Prostate gland (tissue), 2 donors: Measurements from ENCODE around the gene C6orf89. TPM values are rescaled to one million over a fixed set of nuclear protein-coding genes. Genes with fewer than 3 reads are reported as not detected.
A peak's percentile ranks its signal among the peaks of the same experiment; 100 is the strongest.

Experiments
- DNase-seq: peaks from one replicate; pipeline ENCODE4 v3.0.0-alpha.2; 2019; ENCODE audit warnings: low spot score
- H3K27ac ChIP-seq, 2 donors: fragments of 200-600 bp; sonication (generic); 2 replicates each; pipeline ENCODE4 v1.5.1; 2017 to 2019
- H3K27me3 ChIP-seq: fragments of 200-600 bp; sonication (generic); replicated peaks from 2 replicates; pipeline ENCODE4 v1.5.1; 2019; ENCODE audit not compliant: insufficient read depth
- H3K36me3 ChIP-seq, 2 donors: fragments of 200-600 bp; sonication (generic); 1 replicate in 1 of 2; 2 replicates in 1 of 2; pipeline versions ENCODE4 v1.5.1 to v1.8.1; 2017 to 2019
- H3K4me1 ChIP-seq: fragments of 200-600 bp; sonication (generic); replicated peaks from 2 replicates; pipeline ENCODE4 v1.5.1; 2019
- H3K4me3 ChIP-seq, 2 donors: fragments of 200-600 bp; sonication (generic); 2 replicates each; pipeline ENCODE4 v1.5.1; 2017 to 2019
- H3K9me3 ChIP-seq: fragments of 200-600 bp; sonication (generic); 2 replicates; pipeline ENCODE4 v1.5.1; 2017
- CTCF ChIP-seq, 4 experiments: fragments of 200-600 bp in 2 of 4; fragments of 450-650 bp in 2 of 4; sonication (generic) in 2 of 4; IDR thresholded peaks; 1 replicate in 3 of 4; 2 replicates in 1 of 4; pipeline ENCODE4 v1.5.1; 2016 to 2019; ENCODE audit warnings: antibody characterized with exemption in 4 of 4, mild to moderate bottlenecking in 2 of 4, moderate library complexity in 2 of 4
- POLR2A ChIP-seq: fragments of 450-650 bp; IDR thresholded peaks from one replicate; pipeline ENCODE4 v1.6.1; 2016; ENCODE audit warnings: antibody characterized with exemption, mild to moderate bottlenecking
- POLR2AphosphoS5 ChIP-seq: sonication (generic); formaldehyde crosslinking; IDR thresholded peaks from one replicate; pipeline ENCODE4 v1.6.1; 2017; ENCODE audit warnings: antibody characterized with exemption
- WGBS: methylation state at CpG from one replicate; pipeline ENCODE4 v1.1.5; 2018; 5-methylcytosine and 5-hydroxymethylcytosine counted together
- intact Hi-C: fragments of 100-400 bp; cut with DNase I; formaldehyde crosslinking; loops from one replicate; pipeline ENCODE4 v1.14.2; 2022
- total RNA-seq, 2 donors: library from RNA; depleted of rRNA; stranded (reverse); fragments of >200 nt; gene quantifications; one replicate each; pipeline ENCODE4 v1.1.0, GENCODE V29; 2016

Gene C6orf89
- total RNA-seq, 2 donors from 2014 or later, result 54.9 to 96.9 TPM

GRCh38 chr6:36838896-36839748 lies 46.6 kb upstream of the C6orf89 start, which contains the start of gene CPNE5:
CPNE5 (minus strand) TSS chr6:36839444; CDS start chr6:36839377, 67 bp downstream.
- Histone ChIP-seq H3K9me3 (no peaks in the 10 kb centered on the region), H3K36me3 (no peaks in the 10 kb centered on the region), H3K27ac (peak within 1 kb of the TSS in 1 of 2 donors; percentile 36), H3K4me1 (peaks cover 9% of the 10 kb centered on the region), H3K27me3 (no peaks in the 10 kb centered on the region), H3K4me3 (peak within 1 kb of the TSS; percentile 26 to 44)
- intact Hi-C loops, result no loop called here
- no peak for DNase-seq
- no peak for TF ChIP-seq POLR2A
- TF ChIP-seq CTCF (IDR thresholded peaks at IDR 0.05), result no peak
- no peak for TF ChIP-seq POLR2AphosphoS5
- WGBS, result 13% methylated on average over 49 of the region's 57 CpGs

DNA sequence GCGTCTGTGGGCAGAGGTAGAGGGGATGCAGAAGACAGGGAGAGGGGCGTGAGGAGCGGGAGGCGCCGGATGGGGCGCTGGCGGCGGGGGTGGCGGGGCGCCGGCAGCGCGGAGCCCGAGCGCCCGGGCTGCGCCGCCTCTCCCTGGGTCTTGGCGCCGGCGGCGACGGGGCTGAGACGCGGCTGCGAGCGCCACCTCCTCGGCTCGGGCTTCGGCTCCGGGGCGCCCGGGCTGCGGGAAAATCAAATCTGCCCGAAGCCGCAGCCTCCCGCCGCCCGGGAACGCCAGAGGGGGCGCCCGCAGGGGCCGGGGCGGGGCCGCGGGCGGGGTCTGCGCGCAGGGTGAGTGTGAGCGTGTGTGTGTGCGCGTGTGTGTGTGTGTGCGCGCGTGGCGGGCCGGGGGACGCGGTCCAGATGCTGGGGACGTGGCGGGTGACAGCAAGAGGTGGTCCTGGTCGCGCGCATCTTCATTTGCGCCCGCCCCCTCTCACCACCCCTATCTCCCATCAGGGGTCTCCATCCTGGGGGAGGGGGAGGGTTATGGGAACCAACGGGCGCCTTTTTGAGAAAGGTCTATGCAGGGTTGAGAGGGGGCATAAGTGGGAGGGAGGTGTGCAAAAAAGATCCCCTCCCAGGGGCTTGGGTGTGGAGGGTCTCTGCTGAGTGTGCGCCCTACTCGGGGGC lies 45.9 kb upstream of the C6orf89 start:
- no peaks in the 10 kb centered on the region for H3K27me3 ChIP-seq
- peak overlapping the region in 1 of 2 donors; percentile 36 for H3K27ac ChIP-seq
- peaks cover 9% of the 10 kb centered on the region for H3K4me1 ChIP-seq
- H3K9me3 ChIP-seq, result no peaks in the 10 kb centered on the region
- TF ChIP-seq POLR2AphosphoS5 (no peak), CTCF (IDR thresholded peaks at IDR 0.05) (no peak), POLR2A (no peak)
- DNase-seq, result no peak
- no peaks in the 10 kb centered on the region for H3K36me3 ChIP-seq
- WGBS, result under 1% methylated on average over 48 of the region's 70 CpGs
- intact Hi-C loops, result loop anchor here (10.0 kb wide), 1 partner anchor 225 kb away; no protein-coding TSS in a partner anchor
- peak overlapping the region; percentile 26 to 44 for H3K4me3 ChIP-seq

- Histone ChIP-seq H3K4me3 (peak overlapping the region; percentile 26 to 44), H3K27me3 (no peaks in the 10 kb centered on the region), H3K27ac (peak overlapping the region in 1 of 2 donors; percentile 49), H3K36me3 (no peaks in the 10 kb centered on the region), H3K4me1 (peaks cover 9% of the 10 kb centered on the region), H3K9me3 (no peaks in the 10 kb centered on the region)
- peak; percentile 17 for TF ChIP-seq POLR2AphosphoS5
- no peak for TF ChIP-seq CTCF (IDR thresholded peaks at IDR 0.05)
- no peak for TF ChIP-seq POLR2A
- 3% methylated on average over 37 of the region's 44 CpGs for WGBS
- DNase-seq, result peak; percentile 39
- intact Hi-C loops, result loop anchor here (10.0 kb wide), 1 partner anchor 226 kb away; no protein-coding TSS in a partner anchor
Observed at GRCh38 chr6:36840432-36841403, 45.0 kb upstream of the C6orf89 start.

DNA sequence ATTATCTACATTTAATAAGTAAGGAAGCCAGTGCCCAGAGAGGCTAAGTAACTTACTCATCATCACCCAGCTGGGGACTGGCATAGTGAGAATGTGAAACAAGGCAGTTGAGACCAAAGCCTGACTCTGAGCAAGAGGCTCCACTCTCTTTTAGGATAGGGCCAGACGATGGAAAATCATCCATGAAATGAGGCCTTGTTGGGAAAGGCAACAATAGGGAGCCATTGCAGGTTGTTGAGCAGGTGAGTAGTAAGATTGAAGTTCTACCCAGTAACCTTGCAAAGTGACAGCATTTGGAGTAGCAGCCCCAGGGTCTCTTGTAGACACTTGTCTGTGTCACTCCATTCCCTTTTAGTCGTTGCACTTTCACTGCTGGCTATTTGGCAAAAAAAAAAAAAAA lies 44.0 kb upstream of the C6orf89 start:
- Histone ChIP-seq H3K9me3 (no peaks in the 10 kb centered on the region), H3K4me3 (no peak overlapping the region), H3K36me3 (no peaks in the 10 kb centered on the region), H3K27ac (no peak overlapping the region), H3K27me3 (no peaks in the 10 kb centered on the region), H3K4me1 (peaks cover 9% of the 10 kb centered on the region)
- 94% methylated on average over 2 of the region's 2 CpGs for WGBS
- DNase-seq, result no peak
- intact Hi-C loops, result loop anchor here (10.0 kb wide), 1 partner anchor 227 kb away; no protein-coding TSS in a partner anchor
- TF ChIP-seq POLR2A, result no peak
- no peak for TF ChIP-seq POLR2AphosphoS5
- no peak for TF ChIP-seq CTCF (IDR thresholded peaks at IDR 0.05)
